Measurements from ENCODE around the gene RNF168. TPM values are rescaled to one million over a fixed set of nuclear protein-coding genes. Genes with fewer than 3 reads are reported as not detected.

The RNF168 gene
- total RNA-seq, 3 donors from 2014 or later (not counting 1 experiment from before 2014, with no cell fraction given) = 34.5 to 45.0 (median 42.0) TPM

DNA sequence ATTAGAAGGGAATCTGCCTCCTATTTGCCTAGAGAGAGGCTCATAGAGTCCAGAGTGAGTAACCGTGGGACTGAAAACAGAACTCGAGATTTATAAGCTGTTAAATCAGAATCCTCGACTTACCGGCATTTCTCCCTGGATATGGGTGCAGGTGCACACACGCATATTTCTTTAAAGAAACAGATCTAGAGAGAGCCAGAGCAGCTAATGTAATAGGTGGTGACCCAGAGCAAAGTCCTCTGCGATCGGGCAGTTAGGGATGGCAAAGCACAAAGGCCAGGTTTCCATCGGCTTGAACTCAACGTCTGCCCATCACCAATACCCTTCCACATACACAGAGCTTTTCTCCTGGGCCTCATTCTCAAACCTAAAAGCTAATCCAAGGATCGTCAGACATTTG, 13.8 kb downstream of the RNF168 start:
- no peak for DNase-seq
- Histone ChIP-seq H3K27me3 (ENCODE audit: control insufficient read depth, insufficient read depth, low read length) (no peaks in the 10 kb centered on the region), H3K4me1 (ENCODE audit: control insufficient read depth, insufficient read depth, low read length) (no peaks in the 10 kb centered on the region), H3K27ac (ENCODE audit: low read length) (no peak overlapping the region), H3K4me3 (ENCODE audit: low read length) (no peak overlapping the region), H3K36me3 (ENCODE audit: control insufficient read depth, insufficient read depth, low read length) (peaks cover 28% of the 10 kb centered on the region), H3K9me3 (ENCODE audit: control insufficient read depth, insufficient read depth, low read length) (no peaks in the 10 kb centered on the region)
- intact Hi-C loops (cut with micrococcal nuclease) = no loop called here
- H3K27ac Mint-ChIP-seq = peak overlapping the region in 1 of 2 donors; percentile 51
- 92% methylated on average over 10 of the region's 10 CpGs for WGBS (ENCODE audit: insufficient coverage)
- no peaks in the 10 kb centered on the region for H3K9me3 Mint-ChIP-seq
- H3K4me1 Mint-ChIP-seq = peaks cover 27 to 31% of the 10 kb centered on the region in 2 donors
- TF ChIP-seq, protein P1, sequence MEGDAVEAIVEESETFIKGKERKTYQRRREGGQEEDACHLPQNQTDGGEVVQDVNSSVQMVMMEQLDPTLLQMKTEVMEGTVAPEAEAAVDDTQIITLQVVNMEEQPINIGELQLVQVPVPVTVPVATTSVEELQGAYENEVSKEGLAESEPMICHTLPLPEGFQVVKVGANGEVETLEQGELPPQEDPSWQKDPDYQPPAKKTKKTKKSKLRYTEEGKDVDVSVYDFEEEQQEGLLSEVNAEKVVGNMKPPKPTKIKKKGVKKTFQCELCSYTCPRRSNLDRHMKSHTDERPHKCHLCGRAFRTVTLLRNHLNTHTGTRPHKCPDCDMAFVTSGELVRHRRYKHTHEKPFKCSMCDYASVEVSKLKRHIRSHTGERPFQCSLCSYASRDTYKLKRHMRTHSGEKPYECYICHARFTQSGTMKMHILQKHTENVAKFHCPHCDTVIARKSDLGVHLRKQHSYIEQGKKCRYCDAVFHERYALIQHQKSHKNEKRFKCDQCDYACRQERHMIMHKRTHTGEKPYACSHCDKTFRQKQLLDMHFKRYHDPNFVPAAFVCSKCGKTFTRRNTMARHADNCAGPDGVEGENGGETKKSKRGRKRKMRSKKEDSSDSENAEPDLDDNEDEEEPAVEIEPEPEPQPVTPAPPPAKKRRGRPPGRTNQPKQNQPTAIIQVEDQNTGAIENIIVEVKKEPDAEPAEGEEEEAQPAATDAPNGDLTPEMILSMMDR (IDR thresholded peaks at IDR 0.05) = no peak
- no peaks in the 10 kb centered on the region for H3K27me3 Mint-ChIP-seq (ENCODE audit: low read depth in 2 of 2)
- no peak for ATAC-seq
- H3K4me3 Mint-ChIP-seq = no peak overlapping the region
- H3K36me3 Mint-ChIP-seq = peaks cover 8% of the 10 kb centered on the region

DNA sequence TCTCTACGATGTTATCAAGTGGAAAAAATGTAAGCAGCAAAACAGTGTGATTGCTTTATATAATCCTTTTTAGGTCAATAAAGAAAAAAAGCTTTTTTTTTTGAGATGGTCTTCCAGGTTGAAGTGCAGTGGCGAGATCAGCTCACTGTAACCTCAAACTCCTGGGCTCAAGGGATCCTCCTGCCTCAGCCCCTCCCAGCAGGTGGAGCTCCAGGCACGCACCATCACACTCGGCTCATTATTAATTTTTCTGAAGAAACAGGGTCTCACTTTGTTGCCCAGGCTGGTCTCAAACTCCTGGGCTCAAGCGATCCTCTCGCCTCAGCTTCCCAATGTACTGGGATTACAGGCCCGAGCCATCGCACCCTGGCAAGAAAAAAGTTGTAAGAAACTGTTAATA, 17.3 kb downstream of the RNF168 start:
- H3K36me3 Mint-ChIP-seq = peaks cover 21% of the 10 kb centered on the region
- H3K36me3 ChIP-seq (ENCODE audit: control insufficient read depth, insufficient read depth, low read length) = peaks cover 53% of the 10 kb centered on the region
- no peak for ATAC-seq

DNA sequence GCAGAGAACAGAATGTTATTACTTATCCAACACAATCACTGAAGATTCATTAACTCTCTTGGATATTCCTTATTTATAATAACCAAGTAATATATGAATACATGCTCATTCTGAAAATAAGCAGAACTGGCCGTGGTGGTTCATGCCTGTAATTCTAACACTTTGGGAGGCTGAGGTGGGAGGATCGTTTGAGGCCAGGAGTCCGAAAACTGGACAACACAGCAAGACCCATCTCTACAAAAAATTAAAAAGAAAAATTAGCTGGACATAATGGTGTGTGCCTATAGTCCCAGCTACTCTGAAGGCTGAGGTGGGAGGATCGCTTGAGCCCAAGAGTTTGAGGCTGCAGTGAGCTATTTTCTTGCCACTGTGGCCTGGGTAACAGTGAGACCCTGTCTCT, 25.9 kb downstream of the RNF168 start:
- no peaks in the 10 kb centered on the region for H3K4me1 Mint-ChIP-seq
- no peak for DNase-seq
- no peak overlapping the region for H3K27ac Mint-ChIP-seq
- 100% methylated on average over 2 of the region's 4 CpGs for WGBS (ENCODE audit: insufficient coverage)
- H3K27me3 Mint-ChIP-seq (ENCODE audit: low read depth in 2 of 2) = no peaks in the 10 kb centered on the region
- no peaks in the 10 kb centered on the region for H3K9me3 Mint-ChIP-seq
- no peak for ATAC-seq
- H3K27me3 ChIP-seq (ENCODE audit: control insufficient read depth, insufficient read depth, low read length) = no peaks in the 10 kb centered on the region
- H3K27ac ChIP-seq (ENCODE audit: low read length) = no peak overlapping the region
- no peak overlapping the region for H3K4me3 Mint-ChIP-seq
- no peaks in the 10 kb centered on the region for H3K4me1 ChIP-seq (ENCODE audit: control insufficient read depth, insufficient read depth, low read length)
- peaks cover 5% of the 10 kb centered on the region for H3K36me3 Mint-ChIP-seq
- no peak overlapping the region for H3K4me3 ChIP-seq (ENCODE audit: low read length)
- intact Hi-C loops (cut with micrococcal nuclease) = no loop called here
- H3K36me3 ChIP-seq (ENCODE audit: control insufficient read depth, insufficient read depth, low read length) = peaks cover 55% of the 10 kb centered on the region
- TF ChIP-seq, protein P1 (IDR thresholded peaks at IDR 0.05) = no peak
- no peaks in the 10 kb centered on the region for H3K9me3 ChIP-seq (ENCODE audit: control insufficient read depth, insufficient read depth, low read length)

More for the DNA sequence above, 17.3 kb downstream of the RNF168 start:
- 94% methylated on average over 8 of the region's 8 CpGs for WGBS (ENCODE audit: insufficient coverage)
- TF ChIP-seq, protein P1 (IDR thresholded peaks at IDR 0.05) = no peak
- H3K27ac ChIP-seq (ENCODE audit: low read length) = no peak overlapping the region
- no peak overlapping the region for H3K27ac Mint-ChIP-seq
- H3K27me3 Mint-ChIP-seq (ENCODE audit: low read depth in 2 of 2) = no peaks in the 10 kb centered on the region
- no peaks in the 10 kb centered on the region for H3K4me1 ChIP-seq (ENCODE audit: control insufficient read depth, insufficient read depth, low read length)
- no peak overlapping the region for H3K4me3 ChIP-seq (ENCODE audit: low read length)
- no peaks in the 10 kb centered on the region for H3K9me3 Mint-ChIP-seq
- no peak overlapping the region for H3K4me3 Mint-ChIP-seq
- DNase-seq = peak in 1 of 2 donors; percentile 56
- intact Hi-C loops (cut with micrococcal nuclease) = no loop called here
- H3K9me3 ChIP-seq (ENCODE audit: control insufficient read depth, insufficient read depth, low read length) = no peaks in the 10 kb centered on the region
- peaks cover 17 to 24% of the 10 kb centered on the region in 2 donors for H3K4me1 Mint-ChIP-seq
- H3K27me3 ChIP-seq (ENCODE audit: control insufficient read depth, insufficient read depth, low read length) = no peaks in the 10 kb centered on the region

DNA sequence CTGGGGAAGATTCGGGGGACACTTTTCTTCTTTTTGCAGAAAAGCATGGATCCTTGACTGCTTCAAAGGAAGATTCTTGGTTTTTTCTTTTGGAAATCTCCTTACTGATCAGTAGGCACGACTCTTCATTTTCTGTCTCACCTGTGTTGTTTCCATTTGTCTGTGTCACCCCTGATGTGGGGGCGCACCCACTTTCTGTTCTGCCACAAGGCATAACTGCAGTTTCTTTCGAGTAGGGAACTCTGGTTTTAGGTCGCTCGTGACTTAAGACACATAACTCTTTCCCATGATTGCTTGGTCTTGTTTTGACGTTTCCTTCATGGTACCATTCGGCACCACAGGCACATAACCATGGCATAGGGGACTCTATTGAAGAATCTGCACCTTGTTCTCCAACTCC, 31.3 kb downstream of the RNF168 start:
- Mint-ChIP-seq H3K9me3 (no peaks in the 10 kb centered on the region), H3K36me3 (peaks cover 8% of the 10 kb centered on the region), H3K27ac (peak overlapping the region in 1 of 2 donors; percentile 2), H3K4me1 (peaks cover 18 to 19% of the 10 kb centered on the region in 2 donors), H3K27me3 (ENCODE audit: low read depth in 2 of 2) (no peaks in the 10 kb centered on the region), H3K4me3 (no peak overlapping the region)
- TF ChIP-seq, protein P1 (IDR thresholded peaks at IDR 0.05) = no peak
- Histone ChIP-seq H3K27ac (ENCODE audit: low read length) (no peak overlapping the region), H3K36me3 (ENCODE audit: control insufficient read depth, insufficient read depth, low read length) (peaks cover 51% of the 10 kb centered on the region), H3K4me1 (ENCODE audit: control insufficient read depth, insufficient read depth, low read length) (no peaks in the 10 kb centered on the region), H3K9me3 (ENCODE audit: control insufficient read depth, insufficient read depth, low read length) (no peaks in the 10 kb centered on the region), H3K4me3 (ENCODE audit: low read length) (no peak overlapping the region), H3K27me3 (ENCODE audit: control insufficient read depth, insufficient read depth, low read length) (no peaks in the 10 kb centered on the region)
- DNase-seq = no peak
- ATAC-seq = no peak
- WGBS (ENCODE audit: insufficient coverage) = 91% methylated on average over 8 of the region's 8 CpGs
- intact Hi-C loops (cut with micrococcal nuclease) = no loop called here

Data from natural killer cell (primary cell).